ENCODE data around the gene FAM151B.

FAM151B gene

GRCh38 chr5:80590766-80591165, 102.9 kb downstream of the FAM151B start:
- no peak for DNase-seq
- Mint-ChIP-seq H3K4me3 (no peak overlapping the region), H3K27me3 (peaks cover 9% of the 10 kb centered on the region), H3K4me1 (no peaks in the 10 kb centered on the region), H3K36me3 (ENCODE audit: low read depth) (no peaks in the 10 kb centered on the region), H3K9me3 (no peaks in the 10 kb centered on the region), H3K27ac (no peak overlapping the region)
- ATAC-seq, result no peak

- ATAC-seq, result no peak
- no peaks in the 10 kb centered on the region for H3K36me3 Mint-ChIP-seq (ENCODE audit: low read depth)
- H3K4me3 Mint-ChIP-seq, result no peak overlapping the region
- peaks cover 9% of the 10 kb centered on the region for H3K27me3 Mint-ChIP-seq
- DNase-seq, result no peak
- no peaks in the 10 kb centered on the region for H3K4me1 Mint-ChIP-seq
- no peaks in the 10 kb centered on the region for H3K9me3 Mint-ChIP-seq
- H3K27ac Mint-ChIP-seq, result no peak overlapping the region
Measured at GRCh38 chr5:80591352-80591751, 103.5 kb downstream of the FAM151B start.

- DNase-seq (no peak), ATAC-seq (no peak)
- Mint-ChIP-seq H3K27me3 (peaks cover 5% of the 10 kb centered on the region), H3K9me3 (no peaks in the 10 kb centered on the region), H3K4me1 (no peaks in the 10 kb centered on the region), H3K27ac (no peak overlapping the region), H3K4me3 (no peak overlapping the region), H3K36me3 (ENCODE audit: low read depth) (no peaks in the 10 kb centered on the region)
Measured at GRCh38 chr5:80592105-80592504, 104.2 kb downstream of the FAM151B start.
